T-helper 1 cell treated with Interleukin-12 subunit alpha and Interleukin-12 subunit beta and Interleukin-4 antibody, amounts not matched to agents 30 ng/mL and 1 ng/mL, for 36 hours (primary cell): ENCODE data around the gene CD274. TPM values are rescaled to one million over a fixed set of nuclear protein-coding genes. Genes with fewer than 3 reads are reported as not detected.

ENCODE experiments used
- intact Hi-C: fragments of 100-400 bp; cut with micrococcal nuclease; formaldehyde crosslinking; loops from one replicate; pipeline ENCODE4 v1.15.1; 2024
- total RNA-seq: library from RNA; stranded (reverse); gene quantifications from 2 replicates; pipeline ENCODE4 v1.2.3, GENCODE V29; 2022

Gene CD274
- total RNA-seq, 1 donor from 2014 or later: 42.1 TPM

GRCh38 chr9:5518171-5518936 lies 68.0 kb downstream of the CD274 start:
- intact Hi-C loops: no loop called here

- intact Hi-C loops: no loop called here
Observed at GRCh38 chr9:5518937-5519319, 68.6 kb downstream of the CD274 start.

Other genes with a start within 250 kb of the CD274 start
- gene INSL4, start 219.1 kb upstream of the CD274 start, total RNA-seq: not detected in 2 replicates
- gene RLN2, start 145.8 kb upstream of the CD274 start, total RNA-seq: 1.3 and 2.4 TPM in 2 replicates
- 0.80 and 1.9 TPM in 2 replicates for gene RLN1, start 110.7 kb upstream of the CD274 start, total RNA-seq
- 39.3 and 41.4 TPM in 2 replicates for gene PLGRKT, start 12.6 kb upstream of the CD274 start, total RNA-seq
- 10.5 and 11.4 TPM in 2 replicates for gene PDCD1LG2, start 60.0 kb downstream of the CD274 start, total RNA-seq
- gene RIC1, start 178.6 kb downstream of the CD274 start, total RNA-seq: 20.4 and 21.5 TPM in 2 replicates